Trophoblast cell (in vitro differentiated cells and primary cell): ENCODE results near the gene CFAP99.

Source experiments
- DNase-seq, 2 donors: peaks; one replicate each; pipeline ENCODE4 v3.0.0-alpha.2; 2016
- H2AFZ ChIP-seq: 2 replicates; pipeline ENCODE4 v1.6.1; 2013; ENCODE audit warnings: low read length, moderate library complexity, mild to moderate bottlenecking; ENCODE audit not compliant: insufficient read depth, poor library complexity
- H2AK5ac ChIP-seq: 2 replicates; pipeline ENCODE4 v1.6.1; 2013; ENCODE audit warnings: mild to moderate bottlenecking, low read length
- H2BK120ac ChIP-seq: 2 replicates; pipeline ENCODE4 v1.6.1; 2013; ENCODE audit warnings: low read length, mild to moderate bottlenecking, moderate library complexity; ENCODE audit not compliant: insufficient read depth, poor library complexity
- H2BK12ac ChIP-seq: 2 replicates; pipeline ENCODE4 v1.6.1; 2013; ENCODE audit warnings: mild to moderate bottlenecking, low read length, moderate library complexity
- H2BK5ac ChIP-seq: 2 replicates; pipeline ENCODE4 v1.6.1; 2013; ENCODE audit warnings: low read length, low read depth, moderate library complexity, mild to moderate bottlenecking; ENCODE audit not compliant: poor library complexity
- H3K14ac ChIP-seq: 2 replicates; pipeline ENCODE4 v1.6.1; 2013; ENCODE audit warnings: mild to moderate bottlenecking, low read length
- H3K18ac ChIP-seq: 2 replicates; pipeline ENCODE4 v1.6.1; 2013; ENCODE audit warnings: mild to moderate bottlenecking, low read length
- H3K23ac ChIP-seq: 2 replicates; pipeline ENCODE4 v1.6.1; 2013; ENCODE audit warnings: low read length
- H3K27ac ChIP-seq: 2 replicates; pipeline ENCODE4 v1.5.1; 2013; ENCODE audit warnings: low read depth, mild to moderate bottlenecking, inconsistent platforms, low read length, moderate library complexity
- H3K27me3 ChIP-seq: 2 replicates; pipeline ENCODE4 v1.6.1; 2013; ENCODE audit warnings: inconsistent platforms, mild to moderate bottlenecking, low read length, moderate library complexity; ENCODE audit not compliant: insufficient read depth
- H3K36me3 ChIP-seq, 2 experiments: 1 replicate in 1 of 2; 2 replicates in 1 of 2; pipeline ENCODE4 v1.6.1; 2013; ENCODE audit warnings: low read length in 2 of 2, mild to moderate bottlenecking in 2 of 2, moderate library complexity in 1 of 2; ENCODE audit not compliant: insufficient read depth in 2 of 2, control insufficient read depth in 1 of 2
- H3K4ac ChIP-seq: 2 replicates; pipeline ENCODE4 v1.6.1; 2013; ENCODE audit warnings: low read depth, mild to moderate bottlenecking, low read length, moderate library complexity
- H3K4me1 ChIP-seq, 2 experiments: 1 replicate in 1 of 2; 2 replicates in 1 of 2; pipeline ENCODE4 v1.6.1; 2013; ENCODE audit warnings: low read length in 2 of 2, mild to moderate bottlenecking in 2 of 2, moderate library complexity in 1 of 2; ENCODE audit not compliant: insufficient read depth in 2 of 2, control insufficient read depth in 1 of 2
- H3K4me2 ChIP-seq: 2 replicates; pipeline ENCODE4 v1.6.1; 2013; ENCODE audit warnings: inconsistent platforms, mild to moderate bottlenecking, low read length, moderate library complexity
- H3K4me3 ChIP-seq: 2 replicates; pipeline ENCODE4 v1.5.1; 2013; ENCODE audit warnings: mild to moderate bottlenecking, low read depth, low read length, inconsistent platforms
- H3K79me1 ChIP-seq: one replicate; pipeline ENCODE4 v1.6.1; 2013; ENCODE audit warnings: low read length
- H3K79me2 ChIP-seq: 2 replicates; pipeline ENCODE4 v1.6.1; 2013; ENCODE audit warnings: low read length, mild to moderate bottlenecking; ENCODE audit not compliant: control insufficient read depth, insufficient read depth, poor library complexity
- H3K9ac ChIP-seq: 2 replicates; pipeline ENCODE4 v1.6.1; 2013; ENCODE audit warnings: mild to moderate bottlenecking, low read length
- H3K9me3 ChIP-seq: 2 replicates; pipeline ENCODE4 v1.6.1; 2013; ENCODE audit warnings: low read depth, mild to moderate bottlenecking, control low read depth, inconsistent platforms, low read length; ENCODE audit not compliant: insufficient read depth
- H4K12ac ChIP-seq: 2 replicates; pipeline ENCODE4 v1.6.1; 2013; ENCODE audit warnings: low read depth, mild to moderate bottlenecking, low read length, moderate library complexity
- H4K8ac ChIP-seq: 2 replicates; pipeline ENCODE4 v1.6.1; 2013; ENCODE audit warnings: low read depth, mild to moderate bottlenecking, low read length, moderate library complexity
- H4K91ac ChIP-seq: one replicate; pipeline ENCODE4 v1.6.1; 2013; ENCODE audit warnings: low read depth, mild to moderate bottlenecking, low read length, moderate library complexity
- WGBS: extraction: QIAGEN DNeasy Blood & Tissue Kit; methylation state at CpG from one replicate; pipeline ENCODE4 v1.1.7; 2013; ENCODE audit warnings: missing lambda C conversion rate; ENCODE audit not compliant: insufficient read length, insufficient coverage; ENCODE audit errors: extremely low coverage; 5-methylcytosine and 5-hydroxymethylcytosine counted together

Gene CFAP99

DNA sequence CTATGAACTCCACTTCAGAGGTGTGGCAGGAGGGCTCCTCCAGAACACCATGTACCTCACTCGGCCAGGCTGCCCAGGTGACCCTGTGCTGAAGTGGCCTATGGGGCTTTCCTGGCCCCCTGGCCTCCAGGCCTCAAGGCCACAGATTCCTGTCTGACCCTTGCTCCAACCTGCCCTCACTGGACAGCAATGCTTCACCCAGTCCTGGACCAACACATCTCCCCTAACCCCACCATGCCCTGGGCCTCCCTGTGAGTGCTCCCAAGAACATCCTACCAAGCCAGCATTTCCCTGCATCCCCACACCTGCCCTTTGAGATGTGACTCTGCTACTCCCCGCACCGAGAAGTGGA lies 10.8 kb upstream of the CFAP99 start:
- Histone ChIP-seq H3K18ac (no peak overlapping the region), H3K36me3 (no peaks in the 10 kb centered on the region), H2BK12ac (no peak overlapping the region), H3K79me2 (no peaks in the 10 kb centered on the region), H2BK120ac (no peak overlapping the region), H2BK5ac (no peak overlapping the region), H3K27me3 (no peaks in the 10 kb centered on the region), H3K4ac (no peak overlapping the region), H2AK5ac (no peak overlapping the region), H3K23ac (no peak overlapping the region), H2AFZ (no peak overlapping the region), H4K91ac (no peak overlapping the region), H3K27ac (no peak overlapping the region), H3K9me3 (peaks cover 8% of the 10 kb centered on the region), H3K4me1 (peaks cover 2 to 5% of the 10 kb centered on the region in 2 experiments), H4K8ac (no peak overlapping the region), H3K9ac (no peak overlapping the region), H3K4me2 (no peak overlapping the region), H3K79me1 (no peaks in the 10 kb centered on the region), H3K4me3 (no peak overlapping the region), H4K12ac (no peak overlapping the region), H3K14ac (no peak overlapping the region)
- no CpG with 5 or more reads among the region's 3 CpGs for WGBS
- no peak for DNase-seq

DNA sequence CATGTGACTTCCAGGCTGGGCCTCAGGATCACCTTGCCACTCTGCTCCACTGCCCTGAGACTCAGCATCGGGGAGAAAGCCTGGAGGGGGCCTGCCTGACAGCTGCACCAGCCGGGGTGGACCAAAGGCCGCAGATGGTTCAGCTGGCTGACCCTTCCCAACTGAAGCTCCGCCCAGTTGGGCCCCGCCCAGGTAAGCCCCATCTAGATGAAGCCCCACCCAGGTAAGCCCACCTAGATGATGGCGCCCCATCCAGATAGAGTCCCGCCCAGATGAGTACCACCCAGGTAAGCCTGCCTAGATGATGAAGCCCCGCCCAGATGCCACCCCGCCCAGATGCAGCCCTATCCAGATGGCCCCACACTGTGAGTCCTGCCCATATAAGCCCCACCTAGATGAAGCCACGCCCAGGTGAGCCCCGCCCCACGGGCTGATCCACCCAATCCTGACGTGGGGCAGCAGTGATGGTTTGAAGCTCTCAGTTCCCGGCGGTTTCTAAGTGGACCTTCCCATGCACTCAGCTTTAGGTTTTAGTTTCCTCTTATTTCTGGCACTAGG lies 10.3 kb upstream of the CFAP99 start:
- no peak overlapping the region for H3K9ac ChIP-seq
- peaks cover 4 to 7% of the 10 kb centered on the region in 2 experiments for H3K4me1 ChIP-seq
- H3K14ac ChIP-seq, result no peak overlapping the region
- no peak overlapping the region for H4K91ac ChIP-seq
- no peak overlapping the region for H2AFZ ChIP-seq
- H3K79me1 ChIP-seq, result no peaks in the 10 kb centered on the region
- peaks cover 6% of the 10 kb centered on the region for H3K9me3 ChIP-seq
- H2BK12ac ChIP-seq, result no peak overlapping the region
- no peak overlapping the region for H2BK5ac ChIP-seq
- H3K4me2 ChIP-seq, result no peak overlapping the region
- H3K79me2 ChIP-seq, result no peaks in the 10 kb centered on the region
- no peaks in the 10 kb centered on the region for H3K36me3 ChIP-seq
- H4K8ac ChIP-seq, result no peak overlapping the region
- no peak overlapping the region for H4K12ac ChIP-seq
- H2AK5ac ChIP-seq, result no peak overlapping the region
- H3K27me3 ChIP-seq, result no peaks in the 10 kb centered on the region
- no peak overlapping the region for H3K4me3 ChIP-seq
- WGBS, result no CpG with 5 or more reads among the region's 15 CpGs
- H3K23ac ChIP-seq, result no peak overlapping the region
- H3K27ac ChIP-seq, result no peak overlapping the region
- DNase-seq, result no peak
- H3K4ac ChIP-seq, result no peak overlapping the region
- no peak overlapping the region for H2BK120ac ChIP-seq
- no peak overlapping the region for H3K18ac ChIP-seq

DNA sequence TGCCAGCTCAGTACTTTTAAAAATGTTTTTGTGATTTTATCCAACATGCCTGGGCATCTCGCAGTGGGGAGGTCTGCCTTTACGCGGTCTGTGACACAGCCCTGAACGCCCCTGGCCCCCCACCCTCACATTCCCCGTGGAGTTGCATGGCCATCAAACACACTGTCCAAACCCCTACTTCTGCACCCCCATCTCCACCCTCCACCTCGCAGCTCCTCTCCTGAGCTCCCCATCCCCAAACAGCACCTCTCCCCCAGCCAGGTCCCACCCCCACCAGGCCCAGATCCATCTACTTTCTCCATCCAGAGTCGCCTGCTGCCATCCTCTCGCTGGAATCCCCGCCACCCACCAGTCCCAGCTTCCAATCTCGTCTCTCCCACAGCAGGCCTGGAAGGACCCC lies 9.8 kb upstream of the CFAP99 start:
- Histone ChIP-seq H3K27me3 (no peaks in the 10 kb centered on the region), H2BK5ac (no peak overlapping the region), H3K27ac (no peak overlapping the region), H3K4ac (no peak overlapping the region), H2BK120ac (no peak overlapping the region), H2AFZ (no peak overlapping the region), H3K14ac (no peak overlapping the region), H2AK5ac (no peak overlapping the region), H3K4me3 (no peak overlapping the region), H3K79me2 (no peaks in the 10 kb centered on the region), H3K9me3 (peaks cover 6% of the 10 kb centered on the region), H4K91ac (no peak overlapping the region), H3K18ac (no peak overlapping the region), H4K8ac (no peak overlapping the region), H3K36me3 (no peaks in the 10 kb centered on the region), H2BK12ac (no peak overlapping the region), H3K4me1 (peaks cover 4 to 7% of the 10 kb centered on the region in 2 experiments), H3K4me2 (no peak overlapping the region), H3K79me1 (no peaks in the 10 kb centered on the region), H3K23ac (no peak overlapping the region), H4K12ac (no peak overlapping the region), H3K9ac (no peak overlapping the region)
- WGBS, result no CpG with 5 or more reads among the region's 10 CpGs
- no peak for DNase-seq

DNA sequence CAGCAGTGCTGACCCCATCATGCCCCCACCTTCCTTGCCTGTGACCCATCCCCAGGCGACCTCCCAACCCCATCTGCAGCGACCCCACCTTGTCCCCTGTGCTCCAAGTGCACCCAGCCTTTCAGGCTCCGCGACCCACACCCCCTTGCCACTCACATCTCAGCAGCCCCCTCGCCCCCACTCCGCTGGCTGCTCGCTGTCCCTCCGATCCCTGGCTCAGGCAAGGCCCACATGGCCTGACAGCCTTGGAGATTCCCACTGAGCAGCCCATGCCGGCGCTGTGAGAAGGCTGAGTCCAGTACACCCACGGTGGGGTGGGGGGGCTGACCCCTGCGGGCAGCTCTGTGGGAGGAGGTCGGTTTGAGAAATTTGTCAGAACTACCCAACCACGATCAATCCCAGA lies 9.4 kb upstream of the CFAP99 start:
- no peak overlapping the region for H4K12ac ChIP-seq
- no peak overlapping the region for H3K4ac ChIP-seq
- WGBS, result no CpG with 5 or more reads among the region's 14 CpGs

More for the DNA sequence above, 9.4 kb upstream of the CFAP99 start:
- Histone ChIP-seq H2AK5ac (no peak overlapping the region), H2BK120ac (no peak overlapping the region), H3K4me3 (no peak overlapping the region), H3K27me3 (no peaks in the 10 kb centered on the region), H3K4me1 (peaks cover 4 to 7% of the 10 kb centered on the region in 2 experiments), H2AFZ (no peak overlapping the region), H3K18ac (no peak overlapping the region), H3K9ac (no peak overlapping the region), H3K79me1 (no peaks in the 10 kb centered on the region), H3K23ac (no peak overlapping the region), H4K8ac (no peak overlapping the region), H3K14ac (no peak overlapping the region), H3K27ac (no peak overlapping the region), H2BK12ac (no peak overlapping the region), H3K79me2 (no peaks in the 10 kb centered on the region), H2BK5ac (no peak overlapping the region), H3K9me3 (peaks cover 6% of the 10 kb centered on the region), H4K91ac (no peak overlapping the region), H3K4me2 (no peak overlapping the region), H3K36me3 (no peaks in the 10 kb centered on the region)
- no peak for DNase-seq
